ENCODE measurements around the gene VWF.

The VWF gene

GRCh38 chr12:5912437-5913334 is 211.8 kb downstream of the VWF start:
- DNase-seq (ENCODE audit: extremely low spot score) = peak; percentile 50
- ChIA-PET CTCF (no interaction called here), POLR2A (no interaction called here)

GRCh38 chr12:5912011-5912410 is 212.5 kb downstream of the VWF start:
- CTCF ChIA-PET = interaction anchor here (0.9 kb wide), 1 partner anchor 127 kb away, joined by 3 read pairs; no protein-coding TSS in a partner anchor

More at GRCh38 chr12:5912437-5913334, 211.8 kb downstream of the VWF start:
- TF ChIP-seq ZNF384 (IDR thresholded peaks at IDR 0.05) (no peak), ARNT (IDR thresholded peaks at IDR 0.05) (no peak), FOXM1 (IDR thresholded peaks at IDR 0.05; ENCODE audit: borderline replicate concordance) (no peak), FOXK2 (IDR thresholded peaks at IDR 0.05) (no peak), L3MBTL2 (conservative IDR thresholded peaks at IDR 0.05) (no peak), NFRKB (IDR thresholded peaks at IDR 0.05) (no peak), ELF4 (IDR thresholded peaks at IDR 0.05) (no peak), TARDBP (IDR thresholded peaks at IDR 0.05) (no peak), HDGF (IDR thresholded peaks at IDR 0.05; ENCODE audit: borderline replicate concordance) (no peak), SP1 (IDR thresholded peaks at IDR 0.05) (no peak), FOXA1 (IDR thresholded peaks at IDR 0.05) (no peak), BHLHE40 (IDR thresholded peaks at IDR 0.05; ENCODE audit: borderline replicate concordance) (no peak), CTBP1 (IDR thresholded peaks at IDR 0.05; ENCODE audit: borderline replicate concordance) (no peak), LEF1 (IDR thresholded peaks at IDR 0.05; ENCODE audit: borderline replicate concordance) (no peak)
- TF ChIP-seq, protein P1, sequence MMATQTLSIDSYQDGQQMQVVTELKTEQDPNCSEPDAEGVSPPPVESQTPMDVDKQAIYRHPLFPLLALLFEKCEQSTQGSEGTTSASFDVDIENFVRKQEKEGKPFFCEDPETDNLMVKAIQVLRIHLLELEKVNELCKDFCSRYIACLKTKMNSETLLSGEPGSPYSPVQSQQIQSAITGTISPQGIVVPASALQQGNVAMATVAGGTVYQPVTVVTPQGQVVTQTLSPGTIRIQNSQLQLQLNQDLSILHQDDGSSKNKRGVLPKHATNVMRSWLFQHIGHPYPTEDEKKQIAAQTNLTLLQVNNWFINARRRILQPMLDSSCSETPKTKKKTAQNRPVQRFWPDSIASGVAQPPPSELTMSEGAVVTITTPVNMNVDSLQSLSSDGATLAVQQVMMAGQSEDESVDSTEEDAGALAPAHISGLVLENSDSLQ (IDR thresholded peaks at IDR 0.05) = no peak

GRCh38 chr12:5910790-5911548 is 213.5 kb downstream of the VWF start:
- TF ChIP-seq NFRKB (IDR thresholded peaks at IDR 0.05) (no peak), L3MBTL2 (conservative IDR thresholded peaks at IDR 0.05) (no peak), SP1 (IDR thresholded peaks at IDR 0.05) (no peak), BHLHE40 (IDR thresholded peaks at IDR 0.05; ENCODE audit: borderline replicate concordance) (no peak), FOXM1 (IDR thresholded peaks at IDR 0.05; ENCODE audit: borderline replicate concordance) (no peak), TARDBP (IDR thresholded peaks at IDR 0.05) (no peak), FOXA1 (IDR thresholded peaks at IDR 0.05) (no peak), ZNF384 (IDR thresholded peaks at IDR 0.05) (no peak), SUZ12 (IDR thresholded peaks at IDR 0.05) (no peak), LEF1 (IDR thresholded peaks at IDR 0.05; ENCODE audit: borderline replicate concordance) (no peak)
- DNase-seq (ENCODE audit: extremely low spot score) = no peak
- ChIA-PET POLR2A (no interaction called here), CTCF (interaction anchor here (0.9 kb wide), 1 partner anchor 128 kb away, joined by 3 read pairs; no protein-coding TSS in a partner anchor)

More at GRCh38 chr12:5912011-5912410, 212.5 kb downstream of the VWF start:
- POLR2A ChIA-PET = no interaction called here
- TF ChIP-seq NFRKB (IDR thresholded peaks at IDR 0.05) (no peak), HDGF (IDR thresholded peaks at IDR 0.05; ENCODE audit: borderline replicate concordance) (no peak), CTBP1 (IDR thresholded peaks at IDR 0.05; ENCODE audit: borderline replicate concordance) (no peak), ELF4 (IDR thresholded peaks at IDR 0.05) (no peak), FOXK2 (IDR thresholded peaks at IDR 0.05) (no peak), TARDBP (IDR thresholded peaks at IDR 0.05) (no peak), SP1 (IDR thresholded peaks at IDR 0.05) (no peak), FOXA1 (IDR thresholded peaks at IDR 0.05) (no peak)
- TF ChIP-seq, protein P1 (IDR thresholded peaks at IDR 0.05) = no peak
- DNase-seq (ENCODE audit: extremely low spot score) = no peak

DNA sequence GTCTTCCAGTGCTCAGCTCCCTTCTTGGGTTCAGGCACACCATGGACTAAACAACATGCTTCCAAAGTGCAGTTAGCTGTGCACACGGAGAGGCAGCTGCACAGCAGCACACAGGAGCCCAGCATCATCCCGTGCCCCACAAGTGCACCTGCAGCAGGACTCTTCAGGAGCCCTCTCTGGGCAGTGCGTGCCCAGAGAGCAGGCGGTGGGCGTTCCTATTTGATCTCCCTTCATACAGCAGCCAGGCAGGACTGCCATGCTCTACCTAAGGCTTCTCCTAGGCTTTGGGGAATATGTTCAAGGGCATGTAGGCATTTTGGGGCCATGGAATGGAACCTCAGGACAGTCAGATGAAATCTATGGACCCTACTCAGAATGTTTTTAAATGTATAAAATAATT is 214.9 kb downstream of the VWF start:
- CTCF ChIA-PET = no interaction called here
- POLR2A ChIA-PET = no interaction called here
- TF ChIP-seq L3MBTL2 (conservative IDR thresholded peaks at IDR 0.05) (no peak), SP1 (IDR thresholded peaks at IDR 0.05) (no peak), ARNT (IDR thresholded peaks at IDR 0.05) (no peak), HDGF (IDR thresholded peaks at IDR 0.05; ENCODE audit: borderline replicate concordance) (no peak), SUZ12 (IDR thresholded peaks at IDR 0.05) (no peak), ELF4 (IDR thresholded peaks at IDR 0.05) (no peak), NFRKB (IDR thresholded peaks at IDR 0.05) (no peak), BHLHE40 (IDR thresholded peaks at IDR 0.05; ENCODE audit: borderline replicate concordance) (no peak), TARDBP (IDR thresholded peaks at IDR 0.05) (no peak), FOXK2 (IDR thresholded peaks at IDR 0.05) (no peak), ZNF384 (IDR thresholded peaks at IDR 0.05) (no peak), LEF1 (IDR thresholded peaks at IDR 0.05; ENCODE audit: borderline replicate concordance) (no peak), FOXM1 (IDR thresholded peaks at IDR 0.05; ENCODE audit: borderline replicate concordance) (no peak), CTBP1 (IDR thresholded peaks at IDR 0.05; ENCODE audit: borderline replicate concordance) (no peak), FOXA1 (IDR thresholded peaks at IDR 0.05) (no peak)
- TF ChIP-seq, protein P1 (IDR thresholded peaks at IDR 0.05) = no peak
- DNase-seq (ENCODE audit: extremely low spot score) = no peak

- CTCF ChIA-PET = no interaction called here
- TF ChIP-seq CTBP1 (IDR thresholded peaks at IDR 0.05; ENCODE audit: borderline replicate concordance) (no peak), ZNF384 (IDR thresholded peaks at IDR 0.05) (no peak), TARDBP (IDR thresholded peaks at IDR 0.05) (no peak), SUZ12 (IDR thresholded peaks at IDR 0.05) (no peak), ELF4 (IDR thresholded peaks at IDR 0.05) (no peak), SP1 (IDR thresholded peaks at IDR 0.05) (no peak), FOXK2 (IDR thresholded peaks at IDR 0.05) (no peak), ARNT (IDR thresholded peaks at IDR 0.05) (no peak), BHLHE40 (IDR thresholded peaks at IDR 0.05; ENCODE audit: borderline replicate concordance) (no peak), FOXA1 (IDR thresholded peaks at IDR 0.05) (no peak), HDGF (IDR thresholded peaks at IDR 0.05; ENCODE audit: borderline replicate concordance) (no peak)
- DNase-seq (ENCODE audit: extremely low spot score) = no peak
- POLR2A ChIA-PET = interaction anchor here (0.9 kb wide), 1 partner anchor 10 kb away, joined by 3 read pairs; no protein-coding TSS in a partner anchor
These were observed 216.2 kb downstream of the VWF start for GRCh38 chr12:5908251-5908650.

All from HEK293T (cell line).